ENCODE measurements around the gene OSBPL7.

The OSBPL7 gene

GRCh38 chr17:47847341-47848197, 26.0 kb upstream of the OSBPL7 start:
- no peak for DNase-seq (ENCODE audit: low read depth in 2 of 2)

GRCh38 chr17:47846716-47847340, 25.2 kb upstream of the OSBPL7 start:
- DNase-seq (ENCODE audit: low read depth in 2 of 2) = no peak

GRCh38 chr17:47845716-47846075, 24.1 kb upstream of the OSBPL7 start:
- DNase-seq (ENCODE audit: low read depth in 2 of 2) = no peak

GRCh38 chr17:47844814-47845715, 23.5 kb upstream of the OSBPL7 start:
- DNase-seq (ENCODE audit: low read depth in 2 of 2) = no peak

- no peak for DNase-seq (ENCODE audit: low read depth in 2 of 2)
Observed at GRCh38 chr17:47844227-47844626, 22.6 kb upstream of the OSBPL7 start.

GRCh38 chr17:47843391-47843730, 21.8 kb upstream of the OSBPL7 start:
- no peak for DNase-seq (ENCODE audit: low read depth in 2 of 2)

- no peak for DNase-seq (ENCODE audit: low read depth in 2 of 2)
Observed at GRCh38 chr17:47841488-47842291, 20.1 kb upstream of the OSBPL7 start.

- peak; percentile 67 to 77 for DNase-seq (ENCODE audit: low read depth in 2 of 2)
Observed at GRCh38 chr17:47840742-47841487, 19.3 kb upstream of the OSBPL7 start, which contains the start of gene SCRN2. Gene SCRN2 (minus strand): TSS chr17:47841273. CDS start chr17:47840843, 430 bp downstream.

GRCh38 chr17:47840001-47840741, 18.6 kb upstream of the OSBPL7 start:
- DNase-seq (ENCODE audit: low read depth in 2 of 2) = no peak

GRCh38 chr17:47839071-47839470, 17.5 kb upstream of the OSBPL7 start:
- no peak for DNase-seq (ENCODE audit: low read depth in 2 of 2)

- no peak for DNase-seq (ENCODE audit: low read depth in 2 of 2)
Observed at GRCh38 chr17:47838636-47839035, 17.0 kb upstream of the OSBPL7 start.

- DNase-seq (ENCODE audit: low read depth in 2 of 2) = no peak
Observed at GRCh38 chr17:47837401-47838039, 15.9 kb upstream of the OSBPL7 start.

- DNase-seq (ENCODE audit: low read depth in 2 of 2) = no peak
Observed at GRCh38 chr17:47836601-47837000, 15.0 kb upstream of the OSBPL7 start.

GRCh38 chr17:47834756-47835155, 13.2 kb upstream of the OSBPL7 start:
- no peak for DNase-seq (ENCODE audit: low read depth in 2 of 2)

- no peak for DNase-seq (ENCODE audit: low read depth in 2 of 2)
Observed at GRCh38 chr17:47831934-47832327, 10.3 kb upstream of the OSBPL7 start.

GRCh38 chr17:47831003-47831933, 9.7 kb upstream of the OSBPL7 start, which contains the start of the genes LRRC46 and MRPL10:
Gene LRRC46 (plus strand): TSS chr17:47831670. CDS start chr17:47831990, 320 bp downstream.
Gene MRPL10 (minus strand): TSS chr17:47831541. CDS start chr17:47831511, 30 bp downstream.
- peak; percentile 86 for DNase-seq (ENCODE audit: low read depth in 2 of 2)

- DNase-seq (ENCODE audit: low read depth in 2 of 2) = no peak
Observed at GRCh38 chr17:47830396-47831002, 8.9 kb upstream of the OSBPL7 start.

GRCh38 chr17:47829870-47830269, 8.3 kb upstream of the OSBPL7 start:
- DNase-seq (ENCODE audit: low read depth in 2 of 2) = peak; percentile 15 to 41

Measured in activated CD8-positive, alpha-beta memory T cell treated with anti-CD3 and anti-CD28 coated beads for 4 hours (primary cell).